T-helper 2 cell (primary cell): Measurements from ENCODE around the gene IFNAR2.
A peak's percentile ranks its signal among the peaks of the same experiment; 100 is the strongest.

Experiments used
- DNase-seq, 5 experiments: peaks; one replicate each; pipeline versions ENCODE4 v3.0.0 to v3.0.0-alpha.2; 2012 to 2022
- total RNA-seq, 2 donors: gene quantifications; one replicate each; lab custom pipeline; 2026; lab: John Stamatoyannopoulos, UW

Gene IFNAR2
- total RNA-seq = 21.5 to 28.7 reads per million in 2 donors

GRCh38 chr21:33229784-33230544, at the start of gene IFNAR2:
TSS of gene IFNAR2 (plus strand) at chr21:33229938. CDS start at chr21:33241923, 11,985 bp downstream.
- peak; percentile 48 to 76 (median 68) for DNase-seq

- DNase-seq = peak in 3 of 5 experiments; percentile 9 to 96 (median 33)
Measured at GRCh38 chr21:33185852-33186251, 43.9 kb upstream of the IFNAR2 start.

GRCh38 chr21:33187276-33187675, 42.5 kb upstream of the IFNAR2 start:
- DNase-seq = no peak

- DNase-seq = no peak
Measured at GRCh38 chr21:33189237-33189636, 40.5 kb upstream of the IFNAR2 start.

- no peak for DNase-seq
Measured at GRCh38 chr21:33189824-33190223, 39.9 kb upstream of the IFNAR2 start.

GRCh38 chr21:33196941-33197374, 32.8 kb upstream of the IFNAR2 start:
- DNase-seq = peak in 4 of 5 experiments; percentile 15 to 63 (median 26)

- DNase-seq = no peak
Measured at GRCh38 chr21:33197496-33197895, 32.2 kb upstream of the IFNAR2 start.

- no peak for DNase-seq
Measured at GRCh38 chr21:33198346-33199099, 31.2 kb upstream of the IFNAR2 start.

GRCh38 chr21:33199100-33199464, 30.7 kb upstream of the IFNAR2 start:
- no peak for DNase-seq

- DNase-seq = peak in 4 of 5 experiments; percentile 62 to 87 (median 66)
Measured at GRCh38 chr21:33199516-33200217, 30.1 kb upstream of the IFNAR2 start.

GRCh38 chr21:33201956-33202355, 27.8 kb upstream of the IFNAR2 start:
- no peak for DNase-seq

GRCh38 chr21:33202464-33203363, 27.0 kb upstream of the IFNAR2 start:
- DNase-seq = peak in 1 of 5 experiments; percentile 45

GRCh38 chr21:33203371-33203724, 26.4 kb upstream of the IFNAR2 start:
- DNase-seq = no peak

GRCh38 chr21:33205476-33205875, 24.3 kb upstream of the IFNAR2 start:
- peak in 1 of 5 experiments; percentile 76 for DNase-seq

GRCh38 chr21:33206771-33207281, 22.9 kb upstream of the IFNAR2 start:
- DNase-seq = no peak

- no peak for DNase-seq
Measured at GRCh38 chr21:33207449-33208149, 22.1 kb upstream of the IFNAR2 start.

GRCh38 chr21:33208534-33208933, 21.2 kb upstream of the IFNAR2 start:
- no peak for DNase-seq

- DNase-seq = no peak
Measured at GRCh38 chr21:33211305-33211704, 18.4 kb upstream of the IFNAR2 start.

GRCh38 chr21:33211732-33212131, 18.0 kb upstream of the IFNAR2 start:
- DNase-seq = no peak

- peak in 1 of 5 experiments; percentile 72 for DNase-seq
Measured at GRCh38 chr21:33212159-33212851, 17.4 kb upstream of the IFNAR2 start.

GRCh38 chr21:33214056-33214455, 15.7 kb upstream of the IFNAR2 start:
- no peak for DNase-seq
